ENCODE results near the gene MRPS18A.
A peak's percentile ranks its signal among the peaks of the same experiment; 100 is the strongest.

Gene MRPS18A

GRCh38 chr6:43699564-43700186 lies 12.1 kb upstream of the MRPS18A start:
- no peaks in the 10 kb centered on the region for H3K9me3 ChIP-seq (ENCODE audit: control insufficient read depth in 2 of 2, low read length in 2 of 2)
- H3K4me3 ChIP-seq (ENCODE audit: low read length in 2 of 2) = peak overlapping the region in 1 of 2 donors; percentile 19
- peaks cover 39 to 59% of the 10 kb centered on the region in 2 donors for H3K4me1 ChIP-seq (ENCODE audit: control insufficient read depth in 2 of 2, insufficient read depth in 2 of 2, low read length in 2 of 2)
- peak overlapping the region; percentile 65 to 77 for H3K27ac ChIP-seq (ENCODE audit: low read depth in 2 of 2, low read length in 2 of 2)
- no peaks in the 10 kb centered on the region for H3K27me3 ChIP-seq (ENCODE audit: control insufficient read depth in 2 of 2, insufficient read depth in 2 of 2, low read length in 2 of 2)
- H3K9ac ChIP-seq (ENCODE audit: low read depth in 1 of 2, low read length in 2 of 2) = peak overlapping the region; percentile 52 to 59
- H3K36me3 ChIP-seq (ENCODE audit: control insufficient read depth in 2 of 2, insufficient read depth in 2 of 2, low read length in 2 of 2) = no peaks in the 10 kb centered on the region

GRCh38 chr6:43698584-43699349 lies 11.2 kb upstream of the MRPS18A start:
- H3K4me3 ChIP-seq (ENCODE audit: low read length in 2 of 2) = no peak overlapping the region
- no peaks in the 10 kb centered on the region for H3K9me3 ChIP-seq (ENCODE audit: control insufficient read depth in 2 of 2, low read length in 2 of 2)
- H3K27ac ChIP-seq (ENCODE audit: low read depth in 2 of 2, low read length in 2 of 2) = peak overlapping the region; percentile 65 to 77
- H3K27me3 ChIP-seq (ENCODE audit: control insufficient read depth in 2 of 2, insufficient read depth in 2 of 2, low read length in 2 of 2) = no peaks in the 10 kb centered on the region
- H3K36me3 ChIP-seq (ENCODE audit: control insufficient read depth in 2 of 2, insufficient read depth in 2 of 2, low read length in 2 of 2) = no peaks in the 10 kb centered on the region
- peak overlapping the region; percentile 52 to 59 for H3K9ac ChIP-seq (ENCODE audit: low read depth in 1 of 2, low read length in 2 of 2)
- H3K4me1 ChIP-seq (ENCODE audit: control insufficient read depth in 2 of 2, insufficient read depth in 2 of 2, low read length in 2 of 2) = peaks cover 36 to 55% of the 10 kb centered on the region in 2 donors

- Histone ChIP-seq H3K27me3 (ENCODE audit: control insufficient read depth in 2 of 2, insufficient read depth in 2 of 2, low read length in 2 of 2) (no peaks in the 10 kb centered on the region), H3K4me1 (ENCODE audit: control insufficient read depth in 2 of 2, insufficient read depth in 2 of 2, low read length in 2 of 2) (peaks cover 27 to 43% of the 10 kb centered on the region in 2 donors)
Observed at GRCh38 chr6:43697421-43697820, 9.8 kb upstream of the MRPS18A start.

GRCh38 chr6:43695967-43696291 lies 8.3 kb upstream of the MRPS18A start:
- Histone ChIP-seq H3K27ac (ENCODE audit: low read depth in 2 of 2, low read length in 2 of 2) (peak overlapping the region; percentile 87 to 91), H3K9ac (ENCODE audit: low read depth in 1 of 2, low read length in 2 of 2) (peak overlapping the region; percentile 41 to 47), H3K4me1 (ENCODE audit: control insufficient read depth in 2 of 2, insufficient read depth in 2 of 2, low read length in 2 of 2) (peaks cover 27 to 38% of the 10 kb centered on the region in 2 donors)

More at GRCh38 chr6:43697421-43697820, 9.8 kb upstream of the MRPS18A start:
- no peak overlapping the region for H3K27ac ChIP-seq (ENCODE audit: low read depth in 2 of 2, low read length in 2 of 2)
- no peaks in the 10 kb centered on the region for H3K36me3 ChIP-seq (ENCODE audit: control insufficient read depth in 2 of 2, insufficient read depth in 2 of 2, low read length in 2 of 2)
- H3K9me3 ChIP-seq (ENCODE audit: control insufficient read depth in 2 of 2, low read length in 2 of 2) = no peaks in the 10 kb centered on the region
- no peak overlapping the region for H3K4me3 ChIP-seq (ENCODE audit: low read length in 2 of 2)
- no peak overlapping the region for H3K9ac ChIP-seq (ENCODE audit: low read depth in 1 of 2, low read length in 2 of 2)

GRCh38 chr6:43695215-43695966 lies 7.8 kb upstream of the MRPS18A start:
- no peaks in the 10 kb centered on the region for H3K27me3 ChIP-seq (ENCODE audit: control insufficient read depth in 2 of 2, insufficient read depth in 2 of 2, low read length in 2 of 2)
- H3K4me3 ChIP-seq (ENCODE audit: low read length in 2 of 2) = no peak overlapping the region
- H3K9me3 ChIP-seq (ENCODE audit: control insufficient read depth in 2 of 2, low read length in 2 of 2) = no peaks in the 10 kb centered on the region
- H3K4me1 ChIP-seq (ENCODE audit: control insufficient read depth in 2 of 2, insufficient read depth in 2 of 2, low read length in 2 of 2) = peaks cover 27 to 40% of the 10 kb centered on the region in 2 donors
- no peaks in the 10 kb centered on the region for H3K36me3 ChIP-seq (ENCODE audit: control insufficient read depth in 2 of 2, insufficient read depth in 2 of 2, low read length in 2 of 2)
- peak overlapping the region; percentile 87 to 91 for H3K27ac ChIP-seq (ENCODE audit: low read depth in 2 of 2, low read length in 2 of 2)
- peak overlapping the region; percentile 41 to 47 for H3K9ac ChIP-seq (ENCODE audit: low read depth in 1 of 2, low read length in 2 of 2)

More at GRCh38 chr6:43695967-43696291, 8.3 kb upstream of the MRPS18A start:
- no peaks in the 10 kb centered on the region for H3K27me3 ChIP-seq (ENCODE audit: control insufficient read depth in 2 of 2, insufficient read depth in 2 of 2, low read length in 2 of 2)
- H3K9me3 ChIP-seq (ENCODE audit: control insufficient read depth in 2 of 2, low read length in 2 of 2) = no peaks in the 10 kb centered on the region
- H3K36me3 ChIP-seq (ENCODE audit: control insufficient read depth in 2 of 2, insufficient read depth in 2 of 2, low read length in 2 of 2) = no peaks in the 10 kb centered on the region
- H3K4me3 ChIP-seq (ENCODE audit: low read length in 2 of 2) = no peak overlapping the region

GRCh38 chr6:43689421-43689820 lies 1.8 kb upstream of the MRPS18A start:
- H3K27me3 ChIP-seq (ENCODE audit: control insufficient read depth in 2 of 2, insufficient read depth in 2 of 2, low read length in 2 of 2) = no peaks in the 10 kb centered on the region
- no peaks in the 10 kb centered on the region for H3K9me3 ChIP-seq (ENCODE audit: control insufficient read depth in 2 of 2, low read length in 2 of 2)
- no peak overlapping the region for H3K9ac ChIP-seq (ENCODE audit: low read depth in 1 of 2, low read length in 2 of 2)
- peaks cover 18 to 25% of the 10 kb centered on the region in 2 donors for H3K4me1 ChIP-seq (ENCODE audit: control insufficient read depth in 2 of 2, insufficient read depth in 2 of 2, low read length in 2 of 2)
- no peak overlapping the region for H3K27ac ChIP-seq (ENCODE audit: low read depth in 2 of 2, low read length in 2 of 2)
- H3K36me3 ChIP-seq (ENCODE audit: control insufficient read depth in 2 of 2, insufficient read depth in 2 of 2, low read length in 2 of 2) = no peaks in the 10 kb centered on the region
- no peak overlapping the region for H3K4me3 ChIP-seq (ENCODE audit: low read length in 2 of 2)

- Histone ChIP-seq H3K9ac (ENCODE audit: low read depth in 1 of 2, low read length in 2 of 2) (peak overlapping the region; percentile 94 to 95), H3K4me3 (ENCODE audit: low read length in 2 of 2) (peak overlapping the region; percentile 96 to 99), H3K27ac (ENCODE audit: low read depth in 2 of 2, low read length in 2 of 2) (peak overlapping the region; percentile 78 to 89), H3K9me3 (ENCODE audit: control insufficient read depth in 2 of 2, low read length in 2 of 2) (no peaks in the 10 kb centered on the region), H3K4me1 (ENCODE audit: control insufficient read depth in 2 of 2, insufficient read depth in 2 of 2, low read length in 2 of 2) (peaks cover 37 to 49% of the 10 kb centered on the region in 2 donors), H3K36me3 (ENCODE audit: control insufficient read depth in 2 of 2, insufficient read depth in 2 of 2, low read length in 2 of 2) (peaks cover 0 to 5% of the 10 kb centered on the region in 2 donors), H3K27me3 (ENCODE audit: control insufficient read depth in 2 of 2, insufficient read depth in 2 of 2, low read length in 2 of 2) (no peaks in the 10 kb centered on the region)
Observed at GRCh38 chr6:43687079-43687436, 533 bp downstream of the MRPS18A start.

GRCh38 chr6:43683708-43684455 lies 3.7 kb downstream of the MRPS18A start:
- H3K4me3 ChIP-seq (ENCODE audit: low read length in 2 of 2) = no peak overlapping the region
- peaks cover 5 to 24% of the 10 kb centered on the region in 2 donors for H3K36me3 ChIP-seq (ENCODE audit: control insufficient read depth in 2 of 2, insufficient read depth in 2 of 2, low read length in 2 of 2)
- no peak overlapping the region for H3K9ac ChIP-seq (ENCODE audit: low read depth in 1 of 2, low read length in 2 of 2)
- H3K27me3 ChIP-seq (ENCODE audit: control insufficient read depth in 2 of 2, insufficient read depth in 2 of 2, low read length in 2 of 2) = no peaks in the 10 kb centered on the region
- H3K9me3 ChIP-seq (ENCODE audit: control insufficient read depth in 2 of 2, low read length in 2 of 2) = no peaks in the 10 kb centered on the region
- peaks cover 50 to 60% of the 10 kb centered on the region in 2 donors for H3K4me1 ChIP-seq (ENCODE audit: control insufficient read depth in 2 of 2, insufficient read depth in 2 of 2, low read length in 2 of 2)
- H3K27ac ChIP-seq (ENCODE audit: low read depth in 2 of 2, low read length in 2 of 2) = peak overlapping the region; percentile 11 to 58

- peaks cover 49 to 60% of the 10 kb centered on the region in 2 donors for H3K4me1 ChIP-seq (ENCODE audit: control insufficient read depth in 2 of 2, insufficient read depth in 2 of 2, low read length in 2 of 2)
- no peak overlapping the region for H3K4me3 ChIP-seq (ENCODE audit: low read length in 2 of 2)
- no peaks in the 10 kb centered on the region for H3K9me3 ChIP-seq (ENCODE audit: control insufficient read depth in 2 of 2, low read length in 2 of 2)
- peak overlapping the region; percentile 52 to 59 for H3K27ac ChIP-seq (ENCODE audit: low read depth in 2 of 2, low read length in 2 of 2)
- no peak overlapping the region for H3K9ac ChIP-seq (ENCODE audit: low read depth in 1 of 2, low read length in 2 of 2)
- no peaks in the 10 kb centered on the region for H3K27me3 ChIP-seq (ENCODE audit: control insufficient read depth in 2 of 2, insufficient read depth in 2 of 2, low read length in 2 of 2)
- H3K36me3 ChIP-seq (ENCODE audit: control insufficient read depth in 2 of 2, insufficient read depth in 2 of 2, low read length in 2 of 2) = peaks cover 11 to 34% of the 10 kb centered on the region in 2 donors
Observed at GRCh38 chr6:43682724-43683429, 4.7 kb downstream of the MRPS18A start.

All from mucosa of rectum (tissue), 2 donors.